Measurements from ENCODE around the gene SLBP. TPM values are rescaled to one million over a fixed set of nuclear protein-coding genes. Genes with fewer than 3 reads are reported as not detected.

Gene SLBP
- total and polyA plus RNA-seq, 2 donors (not counting 3 experiments of a cell fraction or from before 2014, with no cell fraction given) = 48.3 to 63.1 TPM

DNA sequence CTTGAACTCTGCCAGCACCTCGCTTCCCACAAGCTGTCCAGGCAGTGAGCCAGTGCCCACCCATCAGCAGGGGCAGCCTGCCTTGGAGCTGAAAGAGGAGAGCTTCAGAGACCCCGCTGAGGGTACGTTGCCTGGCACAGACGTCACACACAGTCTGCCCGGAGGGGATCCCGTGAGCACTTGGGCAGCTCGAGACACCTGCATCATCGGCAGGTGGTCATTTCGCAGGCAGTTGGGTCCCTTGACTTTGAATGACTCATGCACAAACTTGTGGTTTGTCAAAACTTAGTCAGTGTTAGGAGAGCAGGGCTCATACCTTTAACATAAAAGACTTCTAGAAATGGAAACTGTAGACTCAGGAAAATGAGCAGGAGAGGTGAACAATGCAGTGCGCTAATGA is 19.1 kb upstream of the SLBP start:
- H3K4me1 ChIP-seq (ENCODE audit: control insufficient read depth, extremely low read depth, insufficient read depth, low read length) = peaks cover 35% of the 10 kb centered on the region
- H3K9me3 ChIP-seq (replicated peaks; ENCODE audit: control insufficient read depth, insufficient read depth, low read length) = no peaks in the 10 kb centered on the region
- CTCF ChIA-PET = interaction anchor here (12.0 kb wide), 1 partner anchor 39 kb away, joined by 347 read pairs; no protein-coding TSS in a partner anchor
- no peak overlapping the region for H3K9ac ChIP-seq (replicated peaks; ENCODE audit: extremely low read depth, insufficient read depth, low read length)
- POLR2A ChIA-PET = no interaction called here
- dilution Hi-C loops (cut with MboI; ENCODE audit: extremely low pct_ligation_motif_present, low sequenced_read_pairs) = no loop called here
- no peak overlapping the region for H3K4me2 ChIP-seq (ENCODE audit: insufficient read depth, low read length)
- H3K27ac ChIP-seq (ENCODE audit: insufficient read depth, low read depth, low read length) = no peak overlapping the region
- no peaks in the 10 kb centered on the region for H3K9me1 ChIP-seq (replicated peaks; ENCODE audit: control insufficient read depth, extremely low read depth, insufficient read depth, low read length)
- TF ChIP-seq POLR2A (IDR thresholded peaks at IDR 0.05; ENCODE audit: low read depth, low read length) = no peak
- no peak for TF ChIP-seq MYC (IDR thresholded peaks at IDR 0.05; ENCODE audit: low read depth, low read length)
- no peak for TF ChIP-seq JUN (IDR thresholded peaks at IDR 0.05; ENCODE audit: borderline replicate concordance, insufficient read depth, insufficient read length, low read depth)
- no peak for TF ChIP-seq FOS (IDR thresholded peaks at IDR 0.05; ENCODE audit: borderline replicate concordance, insufficient read depth, low read length)
- TF ChIP-seq, protein P1, sequence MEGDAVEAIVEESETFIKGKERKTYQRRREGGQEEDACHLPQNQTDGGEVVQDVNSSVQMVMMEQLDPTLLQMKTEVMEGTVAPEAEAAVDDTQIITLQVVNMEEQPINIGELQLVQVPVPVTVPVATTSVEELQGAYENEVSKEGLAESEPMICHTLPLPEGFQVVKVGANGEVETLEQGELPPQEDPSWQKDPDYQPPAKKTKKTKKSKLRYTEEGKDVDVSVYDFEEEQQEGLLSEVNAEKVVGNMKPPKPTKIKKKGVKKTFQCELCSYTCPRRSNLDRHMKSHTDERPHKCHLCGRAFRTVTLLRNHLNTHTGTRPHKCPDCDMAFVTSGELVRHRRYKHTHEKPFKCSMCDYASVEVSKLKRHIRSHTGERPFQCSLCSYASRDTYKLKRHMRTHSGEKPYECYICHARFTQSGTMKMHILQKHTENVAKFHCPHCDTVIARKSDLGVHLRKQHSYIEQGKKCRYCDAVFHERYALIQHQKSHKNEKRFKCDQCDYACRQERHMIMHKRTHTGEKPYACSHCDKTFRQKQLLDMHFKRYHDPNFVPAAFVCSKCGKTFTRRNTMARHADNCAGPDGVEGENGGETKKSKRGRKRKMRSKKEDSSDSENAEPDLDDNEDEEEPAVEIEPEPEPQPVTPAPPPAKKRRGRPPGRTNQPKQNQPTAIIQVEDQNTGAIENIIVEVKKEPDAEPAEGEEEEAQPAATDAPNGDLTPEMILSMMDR (IDR thresholded peaks at IDR 0.05; ENCODE audit: extremely low read depth in 1 of 2, insufficient read depth in 1 of 2, low read depth in 1 of 2, low read length in 2 of 2) = no peak
- no peak for TF ChIP-seq MAX (IDR thresholded peaks at IDR 0.05; ENCODE audit: insufficient read depth, insufficient read length)
- TF ChIP-seq POLR2AphosphoS5 (IDR thresholded peaks at IDR 0.05; ENCODE audit: insufficient read depth, low read depth, low read length) = no peak
- no peak for TF ChIP-seq GATA2 (IDR thresholded peaks at IDR 0.05; ENCODE audit: insufficient read depth, insufficient read length, low read depth, low read length)
- intact Hi-C loops (cut with micrococcal nuclease) = no loop called here
- peaks cover 10 to 18% of the 10 kb centered on the region in 2 experiments for H3K36me3 ChIP-seq (ENCODE audit: control insufficient read depth in 2 of 2, extremely low read depth in 1 of 2, insufficient read depth in 2 of 2, low read length in 2 of 2)
- H4K20me1 ChIP-seq (replicated peaks; ENCODE audit: control insufficient read depth, extremely low read depth, insufficient read depth, low read length) = no peaks in the 10 kb centered on the region
- BruUV-seq (replicated peaks) = no TSS peak
- no peaks in the 10 kb centered on the region for H3K27me3 ChIP-seq (ENCODE audit: control insufficient read depth in 2 of 2, insufficient read depth in 2 of 2, low read length in 2 of 2)
- no peak overlapping the region for H3K4me3 ChIP-seq (replicated peaks in 1 of 3; ENCODE audit: insufficient read depth in 1 of 3, low read depth in 1 of 3, low read length in 3 of 3)
- no peak overlapping the region for H2AFZ ChIP-seq (ENCODE audit: low read depth, low read length)
- FAIRE-seq (no peak), DNase-seq (ENCODE audit: low read depth, low spot score) (no peak)
- H3K79me2 ChIP-seq (ENCODE audit: control insufficient read depth, insufficient read depth, low read length) = peaks cover 64% of the 10 kb centered on the region

Measured in endothelial cell of umbilical vein (primary cell).